Measurements from ENCODE around the gene NFYC.
A peak's percentile ranks its signal among the peaks of the same experiment; 100 is the strongest.
"Not testable (repeated sequence)": the region's sequence is repeated elsewhere in the genome, so short reads cannot be mapped to it uniquely, and the experiment has no call there.

Gene NFYC

DNA sequence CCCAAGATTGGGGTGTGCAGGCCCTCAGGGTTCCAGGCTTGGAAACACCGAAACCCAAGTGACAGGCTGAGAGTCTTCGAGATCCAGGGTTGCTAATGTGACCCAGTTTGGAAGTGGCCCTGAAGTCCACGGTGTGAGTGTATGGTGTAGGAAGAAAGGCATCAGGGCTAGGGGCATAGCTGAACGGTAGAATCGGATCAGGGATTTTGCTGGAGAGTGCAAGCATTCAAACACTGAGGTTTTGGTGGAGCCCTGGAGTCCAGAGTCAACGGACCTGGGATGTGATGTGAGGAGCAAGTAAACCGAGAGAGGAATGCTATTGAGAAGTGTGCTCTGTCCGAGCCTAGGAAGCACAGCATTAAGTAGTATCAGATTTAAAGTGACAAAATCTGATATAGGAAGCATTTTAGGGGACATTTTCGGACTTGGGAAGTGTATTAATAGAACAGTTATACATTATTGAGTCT is 958 bp downstream of the NFYC start:
- DNase-seq (ENCODE audit: low read depth in 2 of 2) = peak; percentile 34
- no peak for TF ChIP-seq CTCF (IDR thresholded peaks at IDR 0.05; ENCODE audit: low read depth, low read length)
- peak overlapping the region; percentile 79 to 89 for H3K4me3 ChIP-seq (replicated peaks in 1 of 2; ENCODE audit: low read depth in 2 of 2, low read length in 2 of 2)

- no peak for DNase-seq (ENCODE audit: low read depth in 2 of 2)
- H3K4me3 ChIP-seq (replicated peaks in 1 of 2; ENCODE audit: low read depth in 2 of 2, low read length in 2 of 2) = no peak overlapping the region
- no peak for TF ChIP-seq CTCF (IDR thresholded peaks at IDR 0.05; ENCODE audit: low read depth, low read length)
These were observed 1.9 kb downstream of the NFYC start for GRCh38 chr1:40693425-40693824.

DNA sequence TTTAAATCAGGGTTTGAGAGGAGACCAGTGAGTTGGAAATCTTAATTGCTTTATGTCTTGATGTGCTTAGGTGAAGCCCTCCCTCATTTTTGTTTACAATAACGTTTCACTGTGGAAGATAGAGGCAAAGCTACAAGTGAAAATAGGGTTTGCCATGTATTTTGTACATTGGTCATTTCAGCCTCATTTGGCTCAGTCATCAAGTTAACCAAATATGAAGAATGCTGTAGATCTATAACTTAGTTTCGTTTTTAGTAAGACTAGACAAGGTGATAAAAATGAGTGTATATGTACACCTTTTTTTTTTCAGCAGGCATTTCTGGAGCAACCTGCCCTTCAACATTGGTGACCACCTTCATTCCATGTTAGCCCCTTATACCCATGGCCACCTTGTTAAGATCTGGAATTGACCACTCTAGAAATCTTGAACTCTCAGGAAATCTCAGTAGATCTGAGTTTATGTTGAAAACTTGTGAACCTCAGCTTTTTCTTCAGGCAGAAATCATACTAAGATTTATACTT is 2.9 kb downstream of the NFYC start:
- TF ChIP-seq CTCF (IDR thresholded peaks at IDR 0.05; ENCODE audit: low read depth, low read length) = no peak
- H3K4me3 ChIP-seq (replicated peaks in 1 of 2; ENCODE audit: low read depth in 2 of 2, low read length in 2 of 2) = no peak overlapping the region
- DNase-seq (ENCODE audit: low read depth in 2 of 2) = no peak

DNA sequence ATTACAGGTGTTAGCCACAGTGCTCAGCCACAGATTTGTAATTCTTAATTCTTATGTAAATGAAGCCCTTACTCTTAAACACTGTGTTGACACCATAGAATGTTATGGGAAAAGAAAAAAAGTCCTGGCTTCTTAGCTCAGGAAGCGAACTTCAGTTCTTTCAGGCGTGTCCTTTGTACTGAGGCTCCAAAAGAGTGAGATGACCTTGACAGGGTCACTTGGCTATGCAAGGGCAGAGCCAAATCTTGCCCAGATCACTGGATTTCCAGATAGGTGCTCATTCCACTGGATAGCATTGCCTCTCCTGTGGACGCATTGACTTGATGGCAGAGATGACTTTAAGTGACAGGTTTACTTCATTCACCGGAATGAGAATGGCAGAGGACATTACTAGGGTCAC is 4.8 kb downstream of the NFYC start:
- TF ChIP-seq CTCF (IDR thresholded peaks at IDR 0.05; ENCODE audit: low read depth, low read length) = no peak
- no peak for DNase-seq (ENCODE audit: low read depth in 2 of 2)
- no peak overlapping the region for H3K4me3 ChIP-seq (replicated peaks in 1 of 2; ENCODE audit: low read depth in 2 of 2, low read length in 2 of 2)

DNA sequence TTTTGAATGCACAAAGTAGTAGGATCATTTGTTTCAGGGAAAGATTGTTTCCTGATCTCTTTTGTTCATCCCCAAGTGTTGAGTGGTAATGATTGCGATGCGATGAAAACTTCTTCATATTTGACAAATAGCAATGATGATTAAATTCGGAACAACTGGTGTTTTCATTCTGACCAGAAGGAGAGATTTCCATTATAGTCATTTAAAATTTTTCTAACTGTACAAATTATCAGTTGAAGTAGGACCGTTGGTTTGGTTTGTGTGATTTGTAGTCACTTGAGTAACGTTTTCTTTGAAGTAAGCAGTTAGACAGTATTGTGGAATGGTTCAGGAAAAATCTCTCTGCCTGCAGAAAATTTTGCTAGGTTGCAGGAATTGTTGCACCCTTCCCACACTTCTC is 5.9 kb downstream of the NFYC start:
- no peak overlapping the region for H3K4me3 ChIP-seq (replicated peaks in 1 of 2; ENCODE audit: low read depth in 2 of 2, low read length in 2 of 2)
- TF ChIP-seq CTCF (IDR thresholded peaks at IDR 0.05; ENCODE audit: low read depth, low read length) = no peak
- no peak for DNase-seq (ENCODE audit: low read depth in 2 of 2)

GRCh38 chr1:40699787-40700186 is 8.3 kb downstream of the NFYC start:
- H3K4me3 ChIP-seq (replicated peaks in 1 of 2; ENCODE audit: low read depth in 2 of 2, low read length in 2 of 2) = no peak overlapping the region
- TF ChIP-seq CTCF (IDR thresholded peaks at IDR 0.05; ENCODE audit: low read depth, low read length) = no peak
- peak in 1 of 2 donors; percentile 20 for DNase-seq (ENCODE audit: low read depth in 2 of 2)

GRCh38 chr1:40701684-40702083 is 10.2 kb downstream of the NFYC start:
- H3K4me3 ChIP-seq (replicated peaks in 1 of 2; ENCODE audit: low read depth in 2 of 2, low read length in 2 of 2) = no peak overlapping the region
- no peak for TF ChIP-seq CTCF (IDR thresholded peaks at IDR 0.05; ENCODE audit: low read depth, low read length)
- no peak for DNase-seq (ENCODE audit: low read depth in 2 of 2)

- not testable (repeated sequence) for H3K4me3 ChIP-seq (replicated peaks in 1 of 2; ENCODE audit: low read depth in 2 of 2, low read length in 2 of 2); DNase-seq (ENCODE audit: low read depth in 2 of 2)
These were observed 11.3 kb downstream of the NFYC start for GRCh38 chr1:40702810-40703209.
